MCF 10A (cell line): Measurements from ENCODE around the gene TCAP. TPM values are rescaled to one million over a fixed set of nuclear protein-coding genes. Genes with fewer than 3 reads are reported as not detected.

Source experiments
- BruUV-seq: library from RNA; stranded (reverse); fragments of 400-500 nt; replicated peaks from 2 replicates; lab custom pipeline; 2021; lab: Mats Ljungman, UMichigan
- CTCF ChIA-PET: fragments of 300-600 bp; sonication (Branson Sonifier 250); formaldehyde crosslinking; extraction: SDS; loops from one replicate; lab custom pipeline; 2021; ENCODE audit warnings: antibody characterized with exemption, inconsistent platforms; lab: Yijun Ruan, JAX
- POLR2A ChIA-PET: fragments of 300-600, 350-650 bp; sonication (Branson Sonifier 250); formaldehyde crosslinking; extraction: SDS; loops from one replicate; lab custom pipeline; 2020; ENCODE audit warnings: antibody characterized with exemption, inconsistent platforms; lab: Yijun Ruan, JAX
- DNase-seq: peaks from one replicate; pipeline ENCODE4 v3.0.0-alpha.2; 2018; ENCODE audit not compliant: unreplicated experiment
- H3K27ac Mint-ChIP-seq: one replicate; pipeline ENCODE4 v1.8.0; 2022; ENCODE audit warnings: mild to moderate bottlenecking, low read depth, mixed read lengths; ENCODE audit not compliant: unreplicated experiment
- H3K27me3 Mint-ChIP-seq: one replicate; pipeline ENCODE4 v1.8.0; 2022; ENCODE audit warnings: mixed read lengths; ENCODE audit not compliant: insufficient read depth, unreplicated experiment
- H3K36me3 Mint-ChIP-seq: one replicate; pipeline ENCODE4 v1.8.0; 2022; ENCODE audit warnings: mild to moderate bottlenecking, moderate library complexity, mixed read lengths; ENCODE audit not compliant: insufficient read depth, unreplicated experiment
- H3K4me1 Mint-ChIP-seq: one replicate; pipeline ENCODE4 v1.8.0; 2022; ENCODE audit warnings: mixed read lengths; ENCODE audit not compliant: insufficient read depth, unreplicated experiment
- H3K4me3 Mint-ChIP-seq: one replicate; pipeline ENCODE4 v1.8.0; 2022; ENCODE audit warnings: mild to moderate bottlenecking, moderate library complexity, mixed read lengths; ENCODE audit not compliant: unreplicated experiment
- H3K9me3 Mint-ChIP-seq: one replicate; pipeline ENCODE4 v1.8.0; 2022; ENCODE audit warnings: mixed read lengths; ENCODE audit not compliant: unreplicated experiment
- intact Hi-C: fragments of 100-400 bp; cut with micrococcal nuclease; formaldehyde crosslinking; loops from 2 replicates; pipeline ENCODE4 v1.14.1; 2022
- total RNA-seq: library from RNA; stranded (reverse); gene quantifications from 2 replicates; pipeline ENCODE4 v1.2.3, GENCODE V29; 2022
- TF ChIP-seq, protein P1 (sequence below): fragments of 200-600 bp; IDR thresholded peaks from one replicate; pipeline ENCODE4 v1.8.0; 2022; ENCODE audit warnings: antibody characterized with exemption, mild to moderate bottlenecking; ENCODE audit not compliant: unreplicated experiment

TCAP gene
- total RNA-seq, 1 experiment from 2014 or later, result 0.37 TPM

GRCh38 chr17:39632153-39632941 is 32.8 kb upstream of the TCAP start:
- TF ChIP-seq, protein P1, sequence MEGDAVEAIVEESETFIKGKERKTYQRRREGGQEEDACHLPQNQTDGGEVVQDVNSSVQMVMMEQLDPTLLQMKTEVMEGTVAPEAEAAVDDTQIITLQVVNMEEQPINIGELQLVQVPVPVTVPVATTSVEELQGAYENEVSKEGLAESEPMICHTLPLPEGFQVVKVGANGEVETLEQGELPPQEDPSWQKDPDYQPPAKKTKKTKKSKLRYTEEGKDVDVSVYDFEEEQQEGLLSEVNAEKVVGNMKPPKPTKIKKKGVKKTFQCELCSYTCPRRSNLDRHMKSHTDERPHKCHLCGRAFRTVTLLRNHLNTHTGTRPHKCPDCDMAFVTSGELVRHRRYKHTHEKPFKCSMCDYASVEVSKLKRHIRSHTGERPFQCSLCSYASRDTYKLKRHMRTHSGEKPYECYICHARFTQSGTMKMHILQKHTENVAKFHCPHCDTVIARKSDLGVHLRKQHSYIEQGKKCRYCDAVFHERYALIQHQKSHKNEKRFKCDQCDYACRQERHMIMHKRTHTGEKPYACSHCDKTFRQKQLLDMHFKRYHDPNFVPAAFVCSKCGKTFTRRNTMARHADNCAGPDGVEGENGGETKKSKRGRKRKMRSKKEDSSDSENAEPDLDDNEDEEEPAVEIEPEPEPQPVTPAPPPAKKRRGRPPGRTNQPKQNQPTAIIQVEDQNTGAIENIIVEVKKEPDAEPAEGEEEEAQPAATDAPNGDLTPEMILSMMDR, result no peak
- BruUV-seq, result no TSS peak
- Mint-ChIP-seq H3K36me3 (no peaks in the 10 kb centered on the region), H3K9me3 (no peaks in the 10 kb centered on the region), H3K4me3 (no peak overlapping the region), H3K27me3 (peaks cover 22% of the 10 kb centered on the region), H3K27ac (no peak overlapping the region), H3K4me1 (no peaks in the 10 kb centered on the region)
- POLR2A ChIA-PET, result interaction anchor here (1.1 kb wide), 1 partner anchor 57 kb away, joined by 4 read pairs; no protein-coding TSS in a partner anchor
- CTCF ChIA-PET, result interaction anchor here (0.5 to 9.9 kb wide), 4 partner anchors 11 to 443 kb away, joined by 3 to 146 read pairs (median 4); no protein-coding TSS in a partner anchor
- no peak for DNase-seq
- intact Hi-C loops, result no loop called here

DNA sequence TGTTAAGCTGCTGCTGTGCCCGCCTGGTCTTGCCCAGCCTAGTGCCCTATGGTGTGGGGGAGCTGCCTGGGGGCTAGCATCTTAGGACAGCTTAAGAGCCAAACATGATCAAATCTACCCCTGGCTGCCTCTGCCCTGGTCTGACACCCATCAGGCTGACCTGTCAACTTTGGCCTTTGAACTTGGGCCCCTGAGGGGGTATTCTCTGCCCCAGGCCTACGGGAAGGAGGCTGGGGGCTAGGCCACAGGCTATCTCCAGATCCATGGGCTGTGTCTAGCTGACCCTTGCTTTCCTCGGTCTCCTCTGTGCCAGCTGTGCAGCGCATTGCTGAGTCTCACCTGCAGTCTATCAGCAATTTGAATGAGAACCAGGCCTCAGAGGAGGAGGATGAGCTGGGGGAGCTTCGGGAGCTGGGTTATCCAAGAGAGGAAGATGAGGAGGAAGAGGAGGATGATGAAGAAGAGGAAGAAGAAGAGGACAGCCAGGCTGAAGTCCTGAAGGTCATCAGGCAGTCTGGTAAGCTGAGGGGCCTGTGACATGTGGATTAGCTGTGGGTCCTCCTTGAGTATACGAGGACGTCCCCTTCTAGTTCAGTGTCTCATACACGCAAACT is 31.5 kb upstream of the TCAP start:
- no peak for DNase-seq
- intact Hi-C loops, result no loop called here
- ChIA-PET POLR2A (interaction anchor here (0.5 to 1.0 kb wide), 3 partner anchors 8 to 15 kb away, joined by 3 to 4 read pairs (median 3); no protein-coding TSS in a partner anchor), CTCF (interaction anchor here (0.7 to 9.9 kb wide), 11 partner anchors 12 to 133 kb away, joined by 3 to 146 read pairs (median 4); partner anchors contain the start of gene ERBB2)
- H3K9me3 Mint-ChIP-seq, result no peaks in the 10 kb centered on the region
- H3K4me1 Mint-ChIP-seq, result peaks cover 13% of the 10 kb centered on the region
- no peaks in the 10 kb centered on the region for H3K36me3 Mint-ChIP-seq
- H3K4me3 Mint-ChIP-seq, result no peak overlapping the region
- no TSS peak for BruUV-seq
- H3K27ac Mint-ChIP-seq, result no peak overlapping the region
- H3K27me3 Mint-ChIP-seq, result peaks cover 22% of the 10 kb centered on the region
- TF ChIP-seq, protein P1, result no peak

- DNase-seq, result peak; percentile 46
- ChIA-PET POLR2A (interaction anchor here (0.5 to 1.2 kb wide), 5 partner anchors 8 to 90 kb away, joined by 3 to 4 read pairs (median 3); no protein-coding TSS in a partner anchor), CTCF (interaction anchor here (0.6 to 9.9 kb wide), 22 partner anchors 9 to 1826 kb away, joined by 3 to 146 read pairs (median 3); partner anchors contain the start of gene ERBB2)
- no peak overlapping the region for H3K4me3 Mint-ChIP-seq
- BruUV-seq, result no TSS peak
- TF ChIP-seq, protein P1, result peak; percentile 57
- intact Hi-C loops, result no loop called here
- peaks cover 20% of the 10 kb centered on the region for H3K4me1 Mint-ChIP-seq
- peaks cover 22% of the 10 kb centered on the region for H3K27me3 Mint-ChIP-seq
- H3K27ac Mint-ChIP-seq, result no peak overlapping the region
- no peaks in the 10 kb centered on the region for H3K36me3 Mint-ChIP-seq
- no peaks in the 10 kb centered on the region for H3K9me3 Mint-ChIP-seq
These were observed 30.7 kb upstream of the TCAP start for GRCh38 chr17:39634384-39634871.
